Subcutaneous abdominal adipose tissue (tissue), 5 donors: ENCODE data around the gene ADGRE2.

Experiments used
- H3K27ac ChIP-seq: one replicate; pipeline ENCODE4 v1.7.0; 2013; ENCODE audit warnings: low read depth, mild to moderate bottlenecking, inconsistent platforms, low read length, moderate library complexity
- H3K27me3 ChIP-seq, 5 donors: one replicate each; pipeline ENCODE4 v1.7.0; 2013; ENCODE audit warnings: low read length in 5 of 5, inconsistent platforms in 1 of 5; ENCODE audit not compliant: control insufficient read depth in 5 of 5, insufficient read depth in 4 of 5
- H3K36me3 ChIP-seq, 5 donors: one replicate each; pipeline ENCODE4 v1.7.0; 2013; ENCODE audit warnings: low read length in 5 of 5; ENCODE audit not compliant: control insufficient read depth in 5 of 5, insufficient read depth in 5 of 5
- H3K4me1 ChIP-seq, 5 donors: one replicate each; pipeline ENCODE4 v1.7.0; 2013; ENCODE audit warnings: low read length in 5 of 5, mild to moderate bottlenecking in 3 of 5, moderate library complexity in 1 of 5; ENCODE audit not compliant: control insufficient read depth in 5 of 5, insufficient read depth in 5 of 5
- H3K4me3 ChIP-seq, 5 donors: one replicate each; pipeline ENCODE4 v1.7.0; 2013; ENCODE audit warnings: low read length in 5 of 5, low read depth in 1 of 5
- H3K9ac ChIP-seq, 5 donors: one replicate each; pipeline ENCODE4 v1.7.0; 2013; ENCODE audit warnings: low read length in 5 of 5, mild to moderate bottlenecking in 4 of 5, moderate library complexity in 3 of 5
- H3K9me3 ChIP-seq, 5 donors: one replicate each; pipeline ENCODE4 v1.7.0; 2013; ENCODE audit warnings: low read length in 5 of 5; ENCODE audit not compliant: control insufficient read depth in 5 of 5
- donor health status: healthy.
- donor health status: healthy.
- donor health status: healthy.
- donor health status: healthy.
- donor health status: healthy.

Gene ADGRE2

GRCh38 chr19:14689598-14690503 is 88.5 kb downstream of the ADGRE2 start, which contains the start of gene ZNF333:
Gene ZNF333 (plus strand): TSS chr19:14690048. CDS start chr19:14693492, 3,444 bp downstream.
- peak within 1 kb of the TSS; percentile 84 for H3K27ac ChIP-seq
- H3K9me3 ChIP-seq = no peaks in the 10 kb centered on the region
- peak within 1 kb of the TSS; percentile 77 to 96 (median 88) for H3K4me3 ChIP-seq
- peaks cover 0 to 14% (median 11%) of the 10 kb centered on the region in 5 donors for H3K36me3 ChIP-seq
- peak within 1 kb of the TSS; percentile 52 to 97 (median 89) for H3K9ac ChIP-seq
- peaks cover 3 to 22% (median 18%) of the 10 kb centered on the region in 5 donors for H3K4me1 ChIP-seq
- no peaks in the 10 kb centered on the region for H3K27me3 ChIP-seq

GRCh38 chr19:14686411-14686810 is 91.9 kb downstream of the ADGRE2 start:
- no peaks in the 10 kb centered on the region for H3K27me3 ChIP-seq
- H3K36me3 ChIP-seq = no peaks in the 10 kb centered on the region
- peaks cover 3 to 18% (median 14%) of the 10 kb centered on the region in 5 donors for H3K4me1 ChIP-seq
- H3K27ac ChIP-seq = no peak overlapping the region
- H3K9ac ChIP-seq = no peak overlapping the region
- no peak overlapping the region for H3K4me3 ChIP-seq
- H3K9me3 ChIP-seq = no peaks in the 10 kb centered on the region

GRCh38 chr19:14683439-14683838 is 94.9 kb downstream of the ADGRE2 start:
- no peaks in the 10 kb centered on the region for H3K4me1 ChIP-seq
- H3K27ac ChIP-seq = no peak overlapping the region
- no peaks in the 10 kb centered on the region for H3K27me3 ChIP-seq
- H3K9ac ChIP-seq = no peak overlapping the region
- no peaks in the 10 kb centered on the region for H3K36me3 ChIP-seq
- no peaks in the 10 kb centered on the region for H3K9me3 ChIP-seq
- H3K4me3 ChIP-seq = no peak overlapping the region
